Suprapubic skin (tissue), 4 donors: Measurements from ENCODE around the gene ZNF512B.

Source experiments
- POLR2A ChIP-seq, 2 donors: fragments of 450-650 bp; IDR thresholded peaks; one replicate each; pipeline ENCODE4 v1.6.1; 2017; ENCODE audit warnings: antibody characterized with exemption in 2 of 2, mild to moderate bottlenecking in 2 of 2, moderate library complexity in 2 of 2
- POLR2AphosphoS5 ChIP-seq, 3 donors: sonication (generic); formaldehyde crosslinking; IDR thresholded peaks; one replicate each; pipeline ENCODE4 v1.6.1; 2017; ENCODE audit warnings: antibody characterized with exemption in 3 of 3
- TF ChIP-seq, protein P1 (sequence below), 2 donors: fragments of 200-600 bp in 1 of 2; fragments of 450-650 bp in 1 of 2; sonication (generic) in 1 of 2; IDR thresholded peaks; one replicate each; pipeline ENCODE4 v1.5.1; 2016 to 2019; ENCODE audit warnings: antibody characterized with exemption in 2 of 2, mild to moderate bottlenecking in 1 of 2, moderate library complexity in 1 of 2

DNA sequence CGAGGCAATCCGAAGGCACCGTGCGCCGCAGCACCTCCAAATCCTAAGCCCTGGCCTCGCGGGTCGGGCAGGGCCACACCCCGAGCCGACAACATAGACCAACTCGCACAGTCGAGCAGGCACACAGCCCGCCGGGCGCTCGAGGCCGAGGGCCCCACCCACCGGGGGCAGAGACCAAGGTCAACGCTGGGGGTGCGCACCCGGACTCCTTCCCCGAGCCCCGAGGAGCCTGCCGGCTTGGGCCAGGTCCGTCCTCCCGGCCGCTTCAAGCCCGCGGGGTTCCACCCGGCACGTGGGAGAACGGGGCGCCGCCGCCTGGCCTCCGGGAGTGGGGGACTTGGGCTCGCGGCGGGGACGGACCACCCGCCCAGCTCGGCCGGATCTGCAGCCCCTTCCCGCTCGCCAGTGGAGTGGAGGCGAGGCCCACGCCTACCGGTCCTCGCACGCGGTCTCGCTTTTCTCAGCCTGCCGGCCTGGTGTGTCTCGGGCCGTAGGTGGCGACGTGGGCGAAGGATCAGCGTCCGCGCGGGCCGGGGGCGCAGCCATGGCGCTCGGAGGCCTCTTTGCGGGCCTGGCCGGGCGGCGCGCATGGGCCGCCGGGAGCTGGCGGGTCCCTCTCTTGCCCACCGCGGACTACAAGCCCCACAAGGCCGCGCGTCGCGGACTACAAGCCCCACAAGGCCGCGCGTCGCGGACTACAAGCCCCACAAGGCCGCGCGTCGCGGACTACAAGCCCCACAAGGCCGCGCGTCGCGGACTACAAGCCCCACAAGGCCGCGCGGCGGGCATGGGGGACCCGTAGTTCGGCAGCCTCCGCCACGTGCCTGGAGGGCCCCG is 13.7 kb downstream of the ZNF512B start, which contains the start of gene UCKL1:
- TF ChIP-seq, protein P1, sequence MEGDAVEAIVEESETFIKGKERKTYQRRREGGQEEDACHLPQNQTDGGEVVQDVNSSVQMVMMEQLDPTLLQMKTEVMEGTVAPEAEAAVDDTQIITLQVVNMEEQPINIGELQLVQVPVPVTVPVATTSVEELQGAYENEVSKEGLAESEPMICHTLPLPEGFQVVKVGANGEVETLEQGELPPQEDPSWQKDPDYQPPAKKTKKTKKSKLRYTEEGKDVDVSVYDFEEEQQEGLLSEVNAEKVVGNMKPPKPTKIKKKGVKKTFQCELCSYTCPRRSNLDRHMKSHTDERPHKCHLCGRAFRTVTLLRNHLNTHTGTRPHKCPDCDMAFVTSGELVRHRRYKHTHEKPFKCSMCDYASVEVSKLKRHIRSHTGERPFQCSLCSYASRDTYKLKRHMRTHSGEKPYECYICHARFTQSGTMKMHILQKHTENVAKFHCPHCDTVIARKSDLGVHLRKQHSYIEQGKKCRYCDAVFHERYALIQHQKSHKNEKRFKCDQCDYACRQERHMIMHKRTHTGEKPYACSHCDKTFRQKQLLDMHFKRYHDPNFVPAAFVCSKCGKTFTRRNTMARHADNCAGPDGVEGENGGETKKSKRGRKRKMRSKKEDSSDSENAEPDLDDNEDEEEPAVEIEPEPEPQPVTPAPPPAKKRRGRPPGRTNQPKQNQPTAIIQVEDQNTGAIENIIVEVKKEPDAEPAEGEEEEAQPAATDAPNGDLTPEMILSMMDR (IDR thresholded peaks at IDR 0.05), result no peak
- TF ChIP-seq POLR2A (IDR thresholded peaks at IDR 0.05) (peak in 1 of 2 donors; percentile 56), POLR2AphosphoS5 (IDR thresholded peaks at IDR 0.05) (peak in 1 of 3 donors; percentile 27)
